ENCODE data around the gene ZNF226. TPM values are rescaled to one million over a fixed set of nuclear protein-coding genes. Genes with fewer than 3 reads are reported as not detected.
A peak's percentile ranks its signal among the peaks of the same experiment; 100 is the strongest.

ZNF226 gene
- total and polyA plus RNA-seq, 9 of the 15 experiments (the other 6 are each of a cell fraction or from before 2014, with no cell fraction given) = 6.2 to 19.4 (median 9.3) TPM

GRCh38 chr19:44207126-44207803 lies 42.4 kb downstream of the ZNF226 start (continued):
- TF ChIP-seq, protein P1, sequence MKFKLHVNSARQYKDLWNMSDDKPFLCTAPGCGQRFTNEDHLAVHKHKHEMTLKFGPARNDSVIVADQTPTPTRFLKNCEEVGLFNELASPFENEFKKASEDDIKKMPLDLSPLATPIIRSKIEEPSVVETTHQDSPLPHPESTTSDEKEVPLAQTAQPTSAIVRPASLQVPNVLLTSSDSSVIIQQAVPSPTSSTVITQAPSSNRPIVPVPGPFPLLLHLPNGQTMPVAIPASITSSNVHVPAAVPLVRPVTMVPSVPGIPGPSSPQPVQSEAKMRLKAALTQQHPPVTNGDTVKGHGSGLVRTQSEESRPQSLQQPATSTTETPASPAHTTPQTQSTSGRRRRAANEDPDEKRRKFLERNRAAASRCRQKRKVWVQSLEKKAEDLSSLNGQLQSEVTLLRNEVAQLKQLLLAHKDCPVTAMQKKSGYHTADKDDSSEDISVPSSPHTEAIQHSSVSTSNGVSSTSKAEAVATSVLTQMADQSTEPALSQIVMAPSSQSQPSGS (CRISPR knock-in tag; IDR thresholded peaks at IDR 0.05) = no peak
- TF ChIP-seq MIER1 (IDR thresholded peaks at IDR 0.05; ENCODE audit: low read depth) (no peak), ARID1B (IDR thresholded peaks at IDR 0.05) (no peak), NR2C1 (IDR thresholded peaks at IDR 0.05) (peak; percentile 95), NR2C1 (tag; IDR thresholded peaks at IDR 0.05) (peak; percentile 98), RBM17 (IDR thresholded peaks at IDR 0.05; ENCODE audit: borderline replicate concordance, low read depth, low read length) (no peak), TCF3 (CRISPR knock-in tag; IDR thresholded peaks at IDR 0.05) (no peak), PREB (CRISPR knock-in tag; IDR thresholded peaks at IDR 0.05) (peak; percentile 62; the same call in 1 of the 2 replicates), HDAC1 (IDR thresholded peaks at IDR 0.05) (no peak), GATAD2A (IDR thresholded peaks at IDR 0.05) (no peak), MAFF (IDR thresholded peaks at IDR 0.05; ENCODE audit: low read length) (no peak), RUNX1 (IDR thresholded peaks at IDR 0.05; ENCODE audit: low read depth) (no peak), FOS (IDR thresholded peaks at IDR 0.05; ENCODE audit: extremely low read depth, insufficient read length) (no peak), MECOM (CRISPR knock-in tag; IDR thresholded peaks at IDR 0.05) (0 out of 2 replicates have a peak, but pooled peaks have one; percentile 52), ZBTB7A (IDR thresholded peaks at IDR 0.05; ENCODE audit: borderline replicate concordance, control insufficient read depth, low read depth, low read length) (no peak), NFE2 (IDR thresholded peaks at IDR 0.05; ENCODE audit: low read depth) (no peak), TFAP4 (CRISPR knock-in tag; IDR thresholded peaks at IDR 0.05; ENCODE audit: borderline replicate concordance) (peak; percentile 58; the same call in 1 of the 2 replicates), ESRRB (CRISPR knock-in tag; IDR thresholded peaks at IDR 0.05; ENCODE audit: borderline replicate concordance) (no peak)
- TF ChIP-seq, protein P2, sequence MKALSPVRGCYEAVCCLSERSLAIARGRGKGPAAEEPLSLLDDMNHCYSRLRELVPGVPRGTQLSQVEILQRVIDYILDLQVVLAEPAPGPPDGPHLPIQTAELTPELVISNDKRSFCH (CRISPR knock-in tag; IDR thresholded peaks at IDR 0.05) = no peak
- TF ChIP-seq, protein P2 (tag; IDR thresholded peaks at IDR 0.05) = peak; percentile 45; the same call in 1 of the 2 replicates
- TF ChIP-seq, protein P3, sequence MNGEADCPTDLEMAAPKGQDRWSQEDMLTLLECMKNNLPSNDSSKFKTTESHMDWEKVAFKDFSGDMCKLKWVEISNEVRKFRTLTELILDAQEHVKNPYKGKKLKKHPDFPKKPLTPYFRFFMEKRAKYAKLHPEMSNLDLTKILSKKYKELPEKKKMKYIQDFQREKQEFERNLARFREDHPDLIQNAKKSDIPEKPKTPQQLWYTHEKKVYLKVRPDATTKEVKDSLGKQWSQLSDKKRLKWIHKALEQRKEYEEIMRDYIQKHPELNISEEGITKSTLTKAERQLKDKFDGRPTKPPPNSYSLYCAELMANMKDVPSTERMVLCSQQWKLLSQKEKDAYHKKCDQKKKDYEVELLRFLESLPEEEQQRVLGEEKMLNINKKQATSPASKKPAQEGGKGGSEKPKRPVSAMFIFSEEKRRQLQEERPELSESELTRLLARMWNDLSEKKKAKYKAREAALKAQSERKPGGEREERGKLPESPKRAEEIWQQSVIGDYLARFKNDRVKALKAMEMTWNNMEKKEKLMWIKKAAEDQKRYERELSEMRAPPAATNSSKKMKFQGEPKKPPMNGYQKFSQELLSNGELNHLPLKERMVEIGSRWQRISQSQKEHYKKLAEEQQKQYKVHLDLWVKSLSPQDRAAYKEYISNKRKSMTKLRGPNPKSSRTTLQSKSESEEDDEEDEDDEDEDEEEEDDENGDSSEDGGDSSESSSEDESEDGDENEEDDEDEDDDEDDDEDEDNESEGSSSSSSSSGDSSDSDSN (IDR thresholded peaks at IDR 0.05; ENCODE audit: borderline replicate concordance in 1 of 2, low read depth in 2 of 2, low read length in 2 of 2) = no peak
- TF ChIP-seq, protein P4, sequence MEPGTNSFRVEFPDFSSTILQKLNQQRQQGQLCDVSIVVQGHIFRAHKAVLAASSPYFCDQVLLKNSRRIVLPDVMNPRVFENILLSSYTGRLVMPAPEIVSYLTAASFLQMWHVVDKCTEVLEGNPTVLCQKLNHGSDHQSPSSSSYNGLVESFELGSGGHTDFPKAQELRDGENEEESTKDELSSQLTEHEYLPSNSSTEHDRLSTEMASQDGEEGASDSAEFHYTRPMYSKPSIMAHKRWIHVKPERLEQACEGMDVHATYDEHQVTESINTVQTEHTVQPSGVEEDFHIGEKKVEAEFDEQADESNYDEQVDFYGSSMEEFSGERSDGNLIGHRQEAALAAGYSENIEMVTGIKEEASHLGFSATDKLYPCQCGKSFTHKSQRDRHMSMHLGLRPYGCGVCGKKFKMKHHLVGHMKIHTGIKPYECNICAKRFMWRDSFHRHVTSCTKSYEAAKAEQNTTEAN (CRISPR knock-in tag; IDR thresholded peaks at IDR 0.05) = no peak
